ENCODE measurements around the gene XKRX. TPM values are rescaled to one million over a fixed set of nuclear protein-coding genes. Genes with fewer than 3 reads are reported as not detected.

XKRX gene
- total and polyA plus RNA-seq, 2 of the 13 experiments (the other 11 are each of a cell fraction or from before 2014, with no cell fraction given) = not detected

DNA sequence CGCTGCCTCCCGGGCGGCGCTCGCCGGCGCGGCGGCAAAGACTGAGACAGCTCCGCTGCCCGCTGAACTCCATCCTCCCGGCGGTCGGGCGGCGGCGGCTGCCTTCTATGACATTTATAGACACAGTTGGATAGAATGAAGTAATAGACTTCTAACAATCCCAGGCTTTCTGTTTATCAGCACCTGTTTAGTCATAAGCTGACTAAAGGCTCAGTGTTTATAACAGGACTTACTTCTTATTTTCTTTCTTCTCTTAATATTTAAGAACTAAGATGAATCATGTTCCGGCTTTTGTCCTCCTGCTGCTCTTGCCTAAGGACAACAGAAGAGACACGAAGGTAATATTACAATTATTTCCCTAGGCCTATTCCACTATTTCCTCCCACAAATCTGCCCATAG lies 44.7 kb upstream of the XKRX start:
- intact Hi-C loops (cut with micrococcal nuclease; ENCODE audit: unreplicated experiment) = no loop called here
- no TSS peak for BruUV-seq (replicated peaks)
- ChIA-PET POLR2A (no interaction called here), CTCF (ENCODE audit: low intra/inter-chr PET ratio, low total read pairs) (no interaction called here)
- DNase-seq (ENCODE audit: low spot score) = no peak
- Histone ChIP-seq H3K9me3 (ENCODE audit: low read length) (no peaks in the 10 kb centered on the region), H3K36me3 (replicated peaks in 1 of 2; ENCODE audit: control insufficient read depth in 1 of 2, insufficient read depth in 2 of 2, low read length in 2 of 2) (no peaks in the 10 kb centered on the region), H3K9ac (ENCODE audit: insufficient read depth, low read depth, low read length) (no peak overlapping the region), H2AFZ (ENCODE audit: low read length) (no peak overlapping the region), H3K79me2 (ENCODE audit: insufficient read depth, low read length) (no peaks in the 10 kb centered on the region), H3K27ac (ENCODE audit: extremely low read length, insufficient read depth, low read length) (no peak overlapping the region), H3K4me1 (ENCODE audit: insufficient read depth, low read length) (no peaks in the 10 kb centered on the region), H3K4me2 (ENCODE audit: low read depth, low read length) (no peak overlapping the region), H4K20me1 (ENCODE audit: insufficient read depth, low read length) (no peaks in the 10 kb centered on the region), H3K27me3 (ENCODE audit: control insufficient read depth in 1 of 2, insufficient read depth in 2 of 2, low read length in 2 of 2) (no peaks in the 10 kb centered on the region), H3K4me3 (replicated peaks in 1 of 3; ENCODE audit: insufficient read depth in 1 of 3, low read depth in 2 of 3, low read length in 3 of 3) (no peak overlapping the region)
- no peak for FAIRE-seq
- WGBS (ENCODE audit: low lambda C conversion rate) = 89% methylated on average over 2 of the region's 19 CpGs
- TF ChIP-seq AGO2 (optimal IDR thresholded peaks at IDR 0.05; ENCODE audit: low read depth, low read length) (no peak), ZNF709 (CRISPR knock-in tag; IDR thresholded peaks at IDR 0.05) (no peak), ZSCAN5A (CRISPR knock-in tag; IDR thresholded peaks at IDR 0.05; ENCODE audit: borderline replicate concordance) (no peak), MYNN (CRISPR knock-in tag; IDR thresholded peaks at IDR 0.05; ENCODE audit: low read depth) (no peak), ISX (CRISPR knock-in tag; conservative IDR thresholded peaks at IDR 0.05) (no peak), HNF4A (CRISPR knock-in tag; IDR thresholded peaks at IDR 0.05) (no peak), ZNF597 (CRISPR knock-in tag; IDR thresholded peaks at IDR 0.05) (no peak), ZNF276 (CRISPR knock-in tag; IDR thresholded peaks at IDR 0.05; ENCODE audit: low read depth) (no peak), ZNF674 (CRISPR knock-in tag; IDR thresholded peaks at IDR 0.05; ENCODE audit: low read depth) (no peak), ZC3H13 (CRISPR knock-in tag; IDR thresholded peaks at IDR 0.05) (no peak), PAWR (CRISPR knock-in tag; IDR thresholded peaks at IDR 0.05; ENCODE audit: borderline replicate concordance) (no peak), BRD4 (CRISPR knock-in tag; IDR thresholded peaks at IDR 0.05) (no peak), PRPF4 (IDR thresholded peaks at IDR 0.05; ENCODE audit: low read depth, low read length, poor library complexity, severe bottlenecking) (no peak)
- ATAC-seq = no peak
- in situ Hi-C loops (cut with HindIII; ENCODE audit: extremely low pct_ligation_motif_present, low pct_unique_long_range_greater_than_20kb) = no loop called here
